Ascending aorta (tissue), 2 donors: ENCODE measurements around the gene NFE2L2. TPM values are rescaled to one million over a fixed set of nuclear protein-coding genes. Genes with fewer than 3 reads are reported as not detected.
"Not testable (repeated sequence)": the region's sequence is repeated elsewhere in the genome, so short reads cannot be mapped to it uniquely, and the experiment has no call there.

Source experiments
- DNase-seq, 2 donors: peaks; one replicate each; pipeline ENCODE4 v3.0.0-alpha.2; 2019; ENCODE audit warnings: low spot score in 2 of 2
- H3K27ac ChIP-seq, 2 donors: fragments of 200-600 bp; sonication (generic); one replicate each; pipeline ENCODE4 v1.5.1; 2016 to 2017; ENCODE audit warnings: mild to moderate bottlenecking in 1 of 2
- H3K27me3 ChIP-seq: fragments of 200-600 bp; sonication (generic); one replicate; pipeline ENCODE4 v1.5.1; 2017
- H3K36me3 ChIP-seq, 2 donors: fragments of 200-600 bp; sonication (generic); one replicate each; pipeline ENCODE4 v1.5.1; 2016
- H3K4me1 ChIP-seq, 2 donors: fragments of 200-600 bp; sonication (generic); one replicate each; pipeline ENCODE4 v1.5.1; 2016 to 2017; ENCODE audit warnings: mild to moderate bottlenecking in 1 of 2
- H3K4me3 ChIP-seq, 2 donors: fragments of 200-600 bp; sonication (generic); one replicate each; pipeline ENCODE4 v1.5.1; 2016 to 2017; ENCODE audit warnings: mild to moderate bottlenecking in 1 of 2
- H3K9me3 ChIP-seq, 2 donors: fragments of 200-600 bp; sonication (generic); one replicate each; pipeline ENCODE4 v1.5.1; 2016
- intact Hi-C: fragments of 100-400 bp; cut with DNase I; formaldehyde crosslinking; loops from one replicate; pipeline ENCODE4 v1.15.1; 2023
- total RNA-seq: library from RNA; depleted of rRNA; stranded (reverse); fragments of >200 nt; gene quantifications from one replicate; pipeline ENCODE4 v1.1.0, GENCODE V29; 2016
- TF ChIP-seq, protein P1 (sequence below), 3 experiments: fragments of 200-600 bp in 2 of 3; fragments of 450-650 bp in 1 of 3; sonication (generic) in 2 of 3; IDR thresholded peaks; one replicate each; pipeline ENCODE4 v1.5.1; 2016 to 2019; ENCODE audit warnings: antibody characterized with exemption in 3 of 3, mild to moderate bottlenecking in 1 of 3, moderate library complexity in 1 of 3

Gene NFE2L2
- total RNA-seq, 1 donor from 2014 or later: 99.3 TPM

- no peak overlapping the region for H3K27ac ChIP-seq
- no peaks in the 10 kb centered on the region for H3K9me3 ChIP-seq
- no peak overlapping the region for H3K4me3 ChIP-seq
- TF ChIP-seq, protein P1, sequence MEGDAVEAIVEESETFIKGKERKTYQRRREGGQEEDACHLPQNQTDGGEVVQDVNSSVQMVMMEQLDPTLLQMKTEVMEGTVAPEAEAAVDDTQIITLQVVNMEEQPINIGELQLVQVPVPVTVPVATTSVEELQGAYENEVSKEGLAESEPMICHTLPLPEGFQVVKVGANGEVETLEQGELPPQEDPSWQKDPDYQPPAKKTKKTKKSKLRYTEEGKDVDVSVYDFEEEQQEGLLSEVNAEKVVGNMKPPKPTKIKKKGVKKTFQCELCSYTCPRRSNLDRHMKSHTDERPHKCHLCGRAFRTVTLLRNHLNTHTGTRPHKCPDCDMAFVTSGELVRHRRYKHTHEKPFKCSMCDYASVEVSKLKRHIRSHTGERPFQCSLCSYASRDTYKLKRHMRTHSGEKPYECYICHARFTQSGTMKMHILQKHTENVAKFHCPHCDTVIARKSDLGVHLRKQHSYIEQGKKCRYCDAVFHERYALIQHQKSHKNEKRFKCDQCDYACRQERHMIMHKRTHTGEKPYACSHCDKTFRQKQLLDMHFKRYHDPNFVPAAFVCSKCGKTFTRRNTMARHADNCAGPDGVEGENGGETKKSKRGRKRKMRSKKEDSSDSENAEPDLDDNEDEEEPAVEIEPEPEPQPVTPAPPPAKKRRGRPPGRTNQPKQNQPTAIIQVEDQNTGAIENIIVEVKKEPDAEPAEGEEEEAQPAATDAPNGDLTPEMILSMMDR (IDR thresholded peaks at IDR 0.05): no peak
- H3K36me3 ChIP-seq: no peaks in the 10 kb centered on the region
- H3K27me3 ChIP-seq: no peaks in the 10 kb centered on the region
- H3K4me1 ChIP-seq: no peaks in the 10 kb centered on the region
- intact Hi-C loops: no loop called here
- DNase-seq: no peak
These were observed 71.3 kb downstream of the NFE2L2 start for GRCh38 chr2:177193240-177193639.

- DNase-seq: no peak
- H3K4me1 ChIP-seq: no peaks in the 10 kb centered on the region
- H3K4me3 ChIP-seq: no peak overlapping the region
- TF ChIP-seq, protein P1 (IDR thresholded peaks at IDR 0.05): no peak
- no peaks in the 10 kb centered on the region for H3K9me3 ChIP-seq
- no peaks in the 10 kb centered on the region for H3K27me3 ChIP-seq
- intact Hi-C loops: no loop called here
- no peaks in the 10 kb centered on the region for H3K36me3 ChIP-seq
- H3K27ac ChIP-seq: no peak overlapping the region
These were observed 71.7 kb downstream of the NFE2L2 start for GRCh38 chr2:177192788-177193187.

- Histone ChIP-seq H3K9me3 (no peaks in the 10 kb centered on the region), H3K4me3 (no peak overlapping the region), H3K36me3 (no peaks in the 10 kb centered on the region), H3K27ac (no peak overlapping the region), H3K27me3 (no peaks in the 10 kb centered on the region), H3K4me1 (no peaks in the 10 kb centered on the region)
- DNase-seq: no peak
- TF ChIP-seq, protein P1 (IDR thresholded peaks at IDR 0.05): no peak
- intact Hi-C loops: no loop called here
These were observed 73.6 kb downstream of the NFE2L2 start for GRCh38 chr2:177190941-177191340.

GRCh38 chr2:177188482-177189469 lies 75.8 kb downstream of the NFE2L2 start:
- DNase-seq: no peak
- H3K4me3 ChIP-seq: no peak overlapping the region
- intact Hi-C loops: no loop called here

DNA sequence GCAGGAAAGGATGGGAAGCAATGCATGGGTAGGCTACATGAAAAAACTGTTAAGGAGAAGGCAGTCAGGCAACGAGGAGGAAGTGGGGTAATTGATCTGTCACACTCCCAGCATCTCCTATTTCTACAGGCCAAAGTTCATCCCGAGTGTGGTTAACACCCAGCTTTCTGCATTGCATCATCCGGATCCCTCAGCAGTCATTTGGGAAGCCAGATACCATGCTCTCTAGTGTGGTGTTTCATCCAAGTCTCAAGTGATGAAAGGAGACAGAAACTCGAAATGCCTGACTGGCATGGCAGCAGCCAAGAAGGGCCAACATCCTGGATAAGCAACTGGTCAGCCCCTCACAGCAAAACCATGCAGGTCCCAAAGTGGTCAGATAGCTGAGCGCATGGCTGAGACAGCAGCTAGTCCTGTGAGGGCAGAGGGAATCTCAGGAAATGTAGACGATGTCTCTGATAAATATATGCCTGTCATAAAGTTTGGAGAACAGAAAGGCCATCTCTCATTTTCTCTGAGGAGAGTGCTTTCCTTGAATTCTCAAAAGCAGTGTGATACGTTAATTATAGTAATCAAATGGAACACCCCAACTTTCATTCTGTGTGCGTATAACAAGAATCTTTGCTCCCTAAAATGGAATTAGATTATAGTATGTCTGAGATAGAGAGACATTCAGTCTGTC lies 76.8 kb downstream of the NFE2L2 start:
- no peaks in the 10 kb centered on the region for H3K4me1 ChIP-seq
- DNase-seq: no peak
- no peaks in the 10 kb centered on the region for H3K27me3 ChIP-seq
- intact Hi-C loops: no loop called here
- TF ChIP-seq, protein P1 (IDR thresholded peaks at IDR 0.05): no peak
- H3K4me3 ChIP-seq: no peak overlapping the region
- no peaks in the 10 kb centered on the region for H3K36me3 ChIP-seq
- H3K27ac ChIP-seq: no peak overlapping the region
- no peaks in the 10 kb centered on the region for H3K9me3 ChIP-seq

More at GRCh38 chr2:177188482-177189469, 75.8 kb downstream of the NFE2L2 start:
- Histone ChIP-seq H3K27me3 (no peaks in the 10 kb centered on the region), H3K36me3 (no peaks in the 10 kb centered on the region), H3K27ac (no peak overlapping the region), H3K4me1 (no peaks in the 10 kb centered on the region), H3K9me3 (no peaks in the 10 kb centered on the region)
- TF ChIP-seq, protein P1 (IDR thresholded peaks at IDR 0.05): no peak

DNA sequence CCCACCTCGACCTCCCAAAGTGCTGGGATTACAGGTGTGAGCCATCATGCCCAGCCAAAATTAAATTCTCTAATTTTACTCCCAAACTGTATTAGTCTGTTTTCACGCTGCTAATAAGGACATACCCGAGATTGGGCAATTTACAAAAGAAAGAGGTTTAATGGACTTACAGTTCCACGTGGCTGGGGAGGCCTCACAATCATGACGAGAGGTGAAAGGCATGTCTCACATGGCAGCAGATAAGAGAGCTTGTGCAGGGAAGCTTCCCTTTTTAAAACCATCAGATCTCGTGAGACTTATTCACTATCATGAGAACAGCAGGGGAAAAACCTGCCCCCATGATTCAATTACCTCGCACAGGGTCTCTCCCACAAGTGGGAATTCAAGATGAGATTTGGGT lies 78.5 kb downstream of the NFE2L2 start:
- H3K27ac ChIP-seq, H3K27me3 ChIP-seq, H3K4me3 ChIP-seq, H3K36me3 ChIP-seq, H3K4me1 ChIP-seq, H3K9me3 ChIP-seq, DNase-seq, intact Hi-C loops: not testable (repeated sequence)
